HG03139 (cell line): ENCODE data around the gene SMIM14.
"Not testable (repeated sequence)": the region's sequence is repeated elsewhere in the genome, so short reads cannot be mapped to it uniquely, and the experiment has no call there.

Experiments used
- ATAC-seq: cut with Tn5 transposase; IDR thresholded peaks from one replicate; pipeline ENCODE4 v1.9.1; 2021; ENCODE audit not compliant: unreplicated experiment

SMIM14 gene

GRCh38 chr4:39608451-39608850 is 30.2 kb downstream of the SMIM14 start:
- ATAC-seq = no peak

- ATAC-seq = no peak
Observed at GRCh38 chr4:39606747-39607146, 31.9 kb downstream of the SMIM14 start.

DNA sequence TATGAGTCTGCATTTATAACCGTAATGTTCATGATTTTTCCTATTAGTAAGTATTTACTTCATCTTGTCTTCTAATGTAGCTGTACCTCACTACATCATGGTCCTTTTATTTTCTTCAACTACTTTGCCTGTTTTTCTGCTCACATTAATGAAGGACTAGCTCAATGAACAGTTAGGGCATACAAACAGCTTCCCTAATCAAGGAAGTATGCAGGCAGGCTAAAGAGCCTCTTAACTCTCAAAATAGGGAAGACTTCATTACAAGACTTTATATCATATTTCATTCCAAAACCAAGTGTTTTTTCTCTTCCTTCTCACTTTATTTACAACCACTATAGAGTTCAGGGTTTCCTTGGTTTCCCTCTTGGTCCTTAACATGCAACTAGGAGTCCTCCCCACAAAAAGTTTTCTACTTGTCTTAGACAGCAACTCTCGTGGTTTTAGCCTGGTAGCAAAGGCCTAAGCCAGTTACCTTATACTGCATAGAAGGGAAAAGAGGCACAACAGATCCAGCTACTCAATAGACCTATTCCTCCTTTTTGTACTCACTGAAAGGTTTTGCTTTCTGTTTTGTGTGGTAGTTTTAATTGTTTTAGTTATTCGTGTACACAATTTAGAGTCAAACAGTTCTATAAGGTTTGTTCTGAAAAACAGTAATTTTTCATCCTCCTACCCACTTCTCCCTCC is 40.8 kb downstream of the SMIM14 start:
- ATAC-seq = no peak

- no peak for ATAC-seq
Observed at GRCh38 chr4:39596971-39597370, 41.7 kb downstream of the SMIM14 start.

DNA sequence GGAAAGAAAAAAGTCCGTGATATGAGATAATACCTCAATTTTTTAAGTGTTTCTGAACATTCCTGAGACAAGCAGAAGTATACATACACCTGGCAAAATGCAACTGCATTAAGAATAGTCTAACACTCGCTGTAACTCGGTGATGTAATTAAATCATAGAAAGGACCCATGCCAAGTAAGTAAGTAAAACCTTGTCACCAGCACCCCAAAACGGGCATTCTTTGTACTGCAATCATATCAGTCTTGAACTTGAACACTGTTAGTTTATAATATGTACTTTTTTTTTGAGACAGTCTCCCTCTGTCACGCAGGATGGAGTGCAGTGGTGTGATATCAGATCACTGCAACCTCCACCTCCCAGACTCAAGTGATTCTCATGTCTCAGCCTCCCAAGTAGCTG is 47.4 kb downstream of the SMIM14 start:
- no peak for ATAC-seq

GRCh38 chr4:39587881-39588280 is 50.8 kb downstream of the SMIM14 start:
- ATAC-seq = no peak

GRCh38 chr4:39574946-39575345 is 63.7 kb downstream of the SMIM14 start:
- ATAC-seq = no peak

DNA sequence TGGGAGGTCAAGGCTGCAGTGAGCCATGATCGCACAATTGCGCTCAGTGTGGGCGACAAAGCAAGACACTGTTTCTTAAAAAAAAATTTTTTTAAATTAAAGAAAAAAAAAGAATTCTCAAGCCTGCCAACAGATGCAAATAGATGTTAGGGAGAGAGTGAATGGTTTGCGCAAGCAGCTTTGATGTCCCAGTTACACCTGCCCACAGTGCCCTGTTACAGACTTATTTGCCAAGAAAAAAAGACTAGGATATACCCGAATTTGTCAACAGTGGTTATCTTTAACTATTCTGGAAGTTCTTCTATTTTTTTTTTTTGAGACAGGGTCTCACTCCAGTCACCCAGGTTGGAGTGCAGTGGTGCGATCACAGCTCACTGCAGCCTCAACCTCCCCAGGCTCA is 67.2 kb downstream of the SMIM14 start:
- ATAC-seq = no peak

DNA sequence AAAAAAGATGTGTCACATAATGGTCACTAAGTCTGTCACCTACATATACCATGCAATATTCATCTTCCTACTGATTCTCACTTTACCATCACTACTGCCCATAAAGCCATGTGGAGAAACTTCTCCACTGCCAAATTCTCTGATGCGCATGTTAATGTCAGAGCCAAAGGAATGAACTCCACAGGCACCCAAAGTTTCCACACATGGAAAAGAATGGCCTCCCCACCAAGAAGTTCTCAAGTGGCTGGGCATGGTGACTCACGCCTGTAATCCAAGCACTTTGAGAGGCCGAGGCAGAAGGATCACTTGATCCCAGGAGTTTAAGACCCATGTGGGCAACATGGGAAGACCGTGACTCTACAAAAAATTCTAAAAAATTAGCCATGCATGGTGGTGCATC is 67.6 kb downstream of the SMIM14 start:
- ATAC-seq = no peak

- no peak for ATAC-seq
Observed at GRCh38 chr4:39569209-39569608, 69.5 kb downstream of the SMIM14 start.

- ATAC-seq = no peak
Observed at GRCh38 chr4:39568805-39569204, 69.9 kb downstream of the SMIM14 start.

DNA sequence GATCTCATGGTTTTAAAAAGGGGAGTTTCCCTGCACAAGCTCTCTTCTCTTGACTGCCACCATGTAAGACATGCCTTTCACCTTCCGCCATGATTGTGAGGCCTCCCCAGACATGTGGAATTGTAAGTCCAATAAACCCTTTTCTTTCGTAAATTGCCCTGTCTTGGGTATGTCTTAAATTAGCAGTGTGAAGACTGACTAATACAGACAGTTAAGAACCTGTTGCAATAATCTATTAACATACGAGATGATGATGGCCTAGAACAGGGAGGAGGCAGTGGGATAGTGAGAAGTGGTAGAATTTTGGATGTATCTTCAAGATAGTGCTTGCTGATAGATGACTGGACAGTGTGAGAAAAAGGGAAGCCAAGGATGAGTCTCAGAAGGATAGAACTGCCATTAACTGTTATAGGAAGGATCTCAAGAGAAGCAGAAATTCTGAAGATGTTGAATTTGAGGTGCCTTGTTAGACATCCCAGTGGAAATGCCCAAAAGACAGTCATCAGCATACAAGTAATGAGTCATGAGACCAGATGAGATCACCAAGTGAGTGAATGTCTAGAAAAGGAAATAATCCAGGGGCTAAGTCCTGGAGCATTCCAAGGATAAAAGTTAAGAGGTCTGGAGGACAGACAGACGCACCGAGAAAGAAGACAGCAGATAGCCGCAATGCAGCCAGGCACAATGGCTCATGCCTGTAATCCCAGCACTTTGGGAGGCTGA is 72.6 kb downstream of the SMIM14 start:
- ATAC-seq = no peak

GRCh38 chr4:39563346-39563847 is 75.3 kb downstream of the SMIM14 start:
- ATAC-seq = no peak

- no peak for ATAC-seq
Observed at GRCh38 chr4:39562792-39563191, 75.9 kb downstream of the SMIM14 start.

- ATAC-seq = no peak
Observed at GRCh38 chr4:39559626-39560025, 79.0 kb downstream of the SMIM14 start.

DNA sequence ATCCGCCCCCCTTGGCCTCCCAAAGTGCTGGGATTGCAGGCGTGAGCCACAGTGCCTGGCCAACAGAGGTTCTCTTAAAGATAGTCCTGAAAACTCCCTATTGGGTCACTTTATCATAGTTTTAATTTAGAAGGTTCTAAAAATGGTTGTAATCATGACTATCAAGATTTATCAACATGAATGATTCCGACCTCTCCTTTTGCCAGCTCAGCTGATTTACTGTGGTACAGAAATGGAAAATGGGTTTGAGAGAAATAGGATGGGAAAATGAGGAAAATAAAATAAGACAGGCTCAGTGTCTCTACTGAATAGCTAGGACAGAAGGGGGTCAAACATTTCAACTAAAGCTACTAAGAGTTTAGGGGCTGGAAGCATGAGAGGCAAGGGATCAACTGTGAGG is 83.2 kb downstream of the SMIM14 start:
- ATAC-seq = no peak

GRCh38 chr4:39548425-39549067 is 90.1 kb downstream of the SMIM14 start:
- ATAC-seq = no peak

- ATAC-seq = no peak
Observed at GRCh38 chr4:39544580-39545315, 93.9 kb downstream of the SMIM14 start.

DNA sequence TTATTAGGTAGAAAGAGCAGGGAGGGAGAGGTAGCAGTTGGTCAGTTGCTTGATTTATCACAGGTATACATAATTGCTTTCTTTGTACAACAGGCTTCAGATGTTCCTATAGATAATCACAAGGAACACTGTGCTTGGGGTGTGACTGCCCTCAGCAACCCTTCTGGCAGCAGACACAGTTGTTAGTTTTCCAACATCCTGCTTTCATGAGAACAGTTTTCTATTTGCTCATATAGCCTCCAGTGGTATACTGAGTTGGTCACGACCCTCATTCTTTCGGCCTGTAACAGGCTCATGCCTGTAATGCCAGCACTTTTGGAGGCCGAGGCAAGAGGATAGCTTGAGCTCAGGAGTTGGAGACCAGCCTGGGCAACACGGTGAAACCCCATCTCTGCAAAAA is 94.6 kb downstream of the SMIM14 start:
- ATAC-seq = not testable (repeated sequence)

DNA sequence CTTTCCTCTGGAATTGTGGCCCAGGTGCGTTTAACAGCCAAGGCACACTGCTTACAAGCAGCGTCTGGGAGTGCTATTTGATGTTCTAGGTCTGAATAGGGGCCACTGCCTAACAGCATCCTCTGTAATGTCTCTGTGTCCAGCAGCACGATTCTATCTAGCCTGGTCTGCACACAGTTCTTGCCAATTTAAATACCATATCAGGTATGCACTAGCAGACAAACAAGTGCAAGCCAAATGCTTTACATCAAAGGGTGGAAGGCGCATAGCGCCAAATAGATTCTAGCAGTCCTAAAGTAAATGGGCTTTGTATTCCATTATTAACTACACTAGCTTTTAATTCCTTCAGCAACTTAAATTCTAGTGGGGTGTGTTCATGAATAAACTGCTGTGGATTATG is 95.6 kb downstream of the SMIM14 start:
- no peak for ATAC-seq

GRCh38 chr4:39542611-39543012 is 96.1 kb downstream of the SMIM14 start:
- no peak for ATAC-seq
